SK-N-SH (cell line): ENCODE results near the gene LIMK1. TPM values are rescaled to one million over a fixed set of nuclear protein-coding genes. Genes with fewer than 3 reads are reported as not detected.
A peak's percentile ranks its signal among the peaks of the same experiment; 100 is the strongest.

Experiments used
- ELF1 ChIP-seq: IDR thresholded peaks from 2 replicates; pipeline ENCODE4 v1.4.0; 2012
- EP300 ChIP-seq, 2 experiments: IDR thresholded peaks; 2 replicates each; pipeline versions ENCODE4 v1.4.0 to v1.6.1; 2012; ENCODE audit warnings: borderline replicate concordance in 1 of 2, low read depth in 1 of 2, low read length in 1 of 2
- EZH2phosphoT487 ChIP-seq: fragments of 200-600 bp; sonication (generic); IDR thresholded peaks from 2 replicates; pipeline ENCODE4 v1.6.1; 2017; ENCODE audit warnings: low read depth, mixed run types, mild to moderate bottlenecking, antibody characterized with exemption, moderate library complexity, borderline replicate concordance
- FOSL2 ChIP-seq: IDR thresholded peaks from 2 replicates; pipeline ENCODE4 v1.4.0; 2012; ENCODE audit warnings: low read depth, mild to moderate bottlenecking, moderate library complexity, borderline replicate concordance
- FOXJ3 ChIP-seq: sonication (generic); formaldehyde crosslinking; IDR thresholded peaks from 2 replicates; pipeline ENCODE4 v1.5.1; 2020; ENCODE audit warnings: mild to moderate bottlenecking, missing genetic modification reagents
- GATA2 ChIP-seq: sonication (generic); formaldehyde crosslinking; IDR thresholded peaks from 2 replicates; pipeline ENCODE4 v1.5.0; 2020; ENCODE audit warnings: mild to moderate bottlenecking, missing genetic modification reagents
- JUND ChIP-seq: IDR thresholded peaks from 2 replicates; pipeline ENCODE4 v1.4.0; 2012
- MXI1 ChIP-seq: IDR thresholded peaks from 2 replicates; pipeline ENCODE4 v1.6.1; 2012; ENCODE audit warnings: mild to moderate bottlenecking, low read depth, low read length, improper control_type of control experiment
- NFIC ChIP-seq: IDR thresholded peaks from 2 replicates; pipeline ENCODE4 v1.4.0; 2012; ENCODE audit warnings: borderline replicate concordance
- NRF1 ChIP-seq: IDR thresholded peaks from 2 replicates; pipeline ENCODE4 v1.6.1; 2012; ENCODE audit warnings: low read depth, mild to moderate bottlenecking, low read length
- RAD21 ChIP-seq: IDR thresholded peaks from 2 replicates; pipeline ENCODE4 v1.6.1; 2012; ENCODE audit warnings: mild to moderate bottlenecking, low read length
- RFX5 ChIP-seq: IDR thresholded peaks from 2 replicates; pipeline ENCODE4 v1.6.1; 2012; ENCODE audit warnings: mild to moderate bottlenecking, improper control_type of control experiment, low read length
- SIN3A ChIP-seq: IDR thresholded peaks from 2 replicates; pipeline ENCODE4 v1.6.1; 2012; ENCODE audit warnings: low read depth, mild to moderate bottlenecking, low read length, moderate library complexity, borderline replicate concordance
- SMC3 ChIP-seq: IDR thresholded peaks from 2 replicates; pipeline ENCODE4 v1.6.1; 2012; ENCODE audit warnings: low read depth, low read length, improper control_type of control experiment
- TAF1 ChIP-seq: IDR thresholded peaks from 2 replicates; pipeline ENCODE4 v1.6.1; 2012; ENCODE audit warnings: low read depth, mild to moderate bottlenecking, low read length, moderate library complexity, borderline replicate concordance
- TCF12 ChIP-seq: IDR thresholded peaks from 2 replicates; pipeline ENCODE4 v1.4.0; 2012
- polyA plus RNA-seq, 3 experiments: library from polyadenylated mRNA; depleted of rRNA; stranded (reverse); fragments of >200 nt; gene quantifications; 2 replicates each; pipeline ENCODE4 v1.2.3, GENCODE V29; 2012
- TF ChIP-seq, protein P1 (sequence below): IDR thresholded peaks from 2 replicates; pipeline ENCODE4 v1.4.0; 2012; ENCODE audit warnings: low read depth, borderline replicate concordance
- TF ChIP-seq, protein P2 (sequence below): IDR thresholded peaks from 2 replicates; pipeline ENCODE4 v1.6.1; 2012; ENCODE audit warnings: mild to moderate bottlenecking, low read depth, low read length, moderate library complexity

The LIMK1 gene
- polyA plus RNA-seq, 1 of the 3 experiments (the other 2 are of a cell fraction): 86.6 TPM

DNA sequence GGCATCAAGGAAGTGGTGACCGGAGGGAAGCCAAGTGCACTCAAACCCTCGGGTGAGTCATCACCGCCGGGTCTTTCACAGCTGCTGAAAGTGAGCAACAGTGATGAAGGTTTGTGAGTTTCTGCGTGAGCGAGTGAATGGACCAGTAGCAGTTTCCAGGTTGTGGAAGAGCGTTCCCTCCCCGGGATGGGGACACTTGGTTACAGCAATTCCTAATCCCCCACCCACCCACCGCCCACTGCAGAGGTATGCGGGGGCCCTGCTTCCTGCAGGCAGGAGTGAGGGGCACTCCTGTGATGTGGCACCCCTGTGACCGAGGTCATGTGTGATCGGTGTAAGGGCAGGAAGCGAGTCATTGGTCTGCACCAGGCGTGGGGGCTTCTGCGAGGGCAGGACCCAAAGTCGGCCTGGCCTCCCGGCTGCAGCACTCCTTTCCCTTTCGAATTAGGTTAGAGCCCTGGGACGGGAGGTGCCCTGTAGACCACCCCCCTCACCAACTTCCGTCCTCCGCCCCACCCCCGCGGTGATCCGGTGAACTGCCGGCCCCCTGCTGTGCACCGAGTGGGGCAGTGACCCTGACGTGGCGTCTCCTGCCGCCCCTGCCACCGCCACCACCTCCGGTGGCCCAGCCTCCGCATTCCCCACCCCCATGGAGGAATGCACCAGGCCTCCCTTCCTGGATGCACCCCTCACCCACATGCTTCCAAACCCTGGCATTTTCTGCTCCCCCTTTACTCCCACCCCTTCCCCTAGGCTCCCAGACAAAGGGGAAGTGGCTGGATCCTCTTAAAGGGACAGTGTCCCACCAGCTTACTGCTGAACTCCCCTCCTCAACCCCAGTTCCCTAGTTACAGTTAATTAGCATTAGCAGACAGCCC lies 10.9 kb downstream of the LIMK1 start (continued):
- peak; percentile 99 for TF ChIP-seq FOSL2
- TF ChIP-seq NRF1: no peak
- no peak for TF ChIP-seq SMC3
- peak; percentile 56 for TF ChIP-seq MXI1
- TF ChIP-seq JUND: peak; percentile 97
- peak; percentile 87 for TF ChIP-seq SIN3A
- no peak for TF ChIP-seq EZH2phosphoT487
- TF ChIP-seq FOXJ3: no peak; the same call in 1 of the 2 replicates
- TF ChIP-seq RAD21: peak; percentile 30
- TF ChIP-seq TCF12: peak; percentile 91
- peak; percentile 73; the same call in 1 of the 2 replicates for TF ChIP-seq TAF1
- no peak for TF ChIP-seq GATA2 (CRISPR knock-in tag)
- peak; percentile 91 for TF ChIP-seq NFIC
- TF ChIP-seq, protein P1, sequence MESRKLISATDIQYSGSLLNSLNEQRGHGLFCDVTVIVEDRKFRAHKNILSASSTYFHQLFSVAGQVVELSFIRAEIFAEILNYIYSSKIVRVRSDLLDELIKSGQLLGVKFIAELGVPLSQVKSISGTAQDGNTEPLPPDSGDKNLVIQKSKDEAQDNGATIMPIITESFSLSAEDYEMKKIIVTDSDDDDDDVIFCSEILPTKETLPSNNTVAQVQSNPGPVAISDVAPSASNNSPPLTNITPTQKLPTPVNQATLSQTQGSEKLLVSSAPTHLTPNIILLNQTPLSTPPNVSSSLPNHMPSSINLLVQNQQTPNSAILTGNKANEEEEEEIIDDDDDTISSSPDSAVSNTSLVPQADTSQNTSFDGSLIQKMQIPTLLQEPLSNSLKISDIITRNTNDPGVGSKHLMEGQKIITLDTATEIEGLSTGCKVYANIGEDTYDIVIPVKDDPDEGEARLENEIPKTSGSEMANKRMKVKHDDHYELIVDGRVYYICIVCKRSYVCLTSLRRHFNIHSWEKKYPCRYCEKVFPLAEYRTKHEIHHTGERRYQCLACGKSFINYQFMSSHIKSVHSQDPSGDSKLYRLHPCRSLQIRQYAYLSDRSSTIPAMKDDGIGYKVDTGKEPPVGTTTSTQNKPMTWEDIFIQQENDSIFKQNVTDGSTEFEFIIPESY: no peak; the same call in 1 of the 2 replicates
- TF ChIP-seq, protein P2, sequence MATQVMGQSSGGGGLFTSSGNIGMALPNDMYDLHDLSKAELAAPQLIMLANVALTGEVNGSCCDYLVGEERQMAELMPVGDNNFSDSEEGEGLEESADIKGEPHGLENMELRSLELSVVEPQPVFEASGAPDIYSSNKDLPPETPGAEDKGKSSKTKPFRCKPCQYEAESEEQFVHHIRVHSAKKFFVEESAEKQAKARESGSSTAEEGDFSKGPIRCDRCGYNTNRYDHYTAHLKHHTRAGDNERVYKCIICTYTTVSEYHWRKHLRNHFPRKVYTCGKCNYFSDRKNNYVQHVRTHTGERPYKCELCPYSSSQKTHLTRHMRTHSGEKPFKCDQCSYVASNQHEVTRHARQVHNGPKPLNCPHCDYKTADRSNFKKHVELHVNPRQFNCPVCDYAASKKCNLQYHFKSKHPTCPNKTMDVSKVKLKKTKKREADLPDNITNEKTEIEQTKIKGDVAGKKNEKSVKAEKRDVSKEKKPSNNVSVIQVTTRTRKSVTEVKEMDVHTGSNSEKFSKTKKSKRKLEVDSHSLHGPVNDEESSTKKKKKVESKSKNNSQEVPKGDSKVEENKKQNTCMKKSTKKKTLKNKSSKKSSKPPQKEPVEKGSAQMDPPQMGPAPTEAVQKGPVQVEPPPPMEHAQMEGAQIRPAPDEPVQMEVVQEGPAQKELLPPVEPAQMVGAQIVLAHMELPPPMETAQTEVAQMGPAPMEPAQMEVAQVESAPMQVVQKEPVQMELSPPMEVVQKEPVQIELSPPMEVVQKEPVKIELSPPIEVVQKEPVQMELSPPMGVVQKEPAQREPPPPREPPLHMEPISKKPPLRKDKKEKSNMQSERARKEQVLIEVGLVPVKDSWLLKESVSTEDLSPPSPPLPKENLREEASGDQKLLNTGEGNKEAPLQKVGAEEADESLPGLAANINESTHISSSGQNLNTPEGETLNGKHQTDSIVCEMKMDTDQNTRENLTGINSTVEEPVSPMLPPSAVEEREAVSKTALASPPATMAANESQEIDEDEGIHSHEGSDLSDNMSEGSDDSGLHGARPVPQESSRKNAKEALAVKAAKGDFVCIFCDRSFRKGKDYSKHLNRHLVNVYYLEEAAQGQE: peak; percentile 37
- no peak for TF ChIP-seq RFX5
- 0 out of 2 replicates have a peak, but pooled peaks have one; percentile 35 for TF ChIP-seq ELF1
- peak; percentile 21 to 83; a peak in 2 of 4 replicates for TF ChIP-seq EP300 (IDR thresholded peaks at IDR 0.05; ENCODE audit: borderline replicate concordance in 1 of 2, low read depth in 1 of 2, low read length in 1 of 2)
- TF ChIP-seq, all 33 proteins: peak for 19
